GM12864 (cell line): ENCODE measurements around the gene SH3GL3.

Experiments used
- DNase-seq: peaks from one replicate; pipeline ENCODE4 v3.0.0-alpha.2; 2011; ENCODE audit warnings: low read depth
- H3K4me3 ChIP-seq: 2 replicates; pipeline ENCODE4 v1.5.1; 2011; ENCODE audit warnings: mild to moderate bottlenecking, low read depth, low read length, control low read depth
- CTCF ChIP-seq: IDR thresholded peaks from 2 replicates; pipeline ENCODE4 v1.5.1; 2011; ENCODE audit warnings: low read depth, mild to moderate bottlenecking, moderate library complexity, low read length, control low read depth, inconsistent platforms; ENCODE audit errors: missing control alignments

Gene SH3GL3

DNA sequence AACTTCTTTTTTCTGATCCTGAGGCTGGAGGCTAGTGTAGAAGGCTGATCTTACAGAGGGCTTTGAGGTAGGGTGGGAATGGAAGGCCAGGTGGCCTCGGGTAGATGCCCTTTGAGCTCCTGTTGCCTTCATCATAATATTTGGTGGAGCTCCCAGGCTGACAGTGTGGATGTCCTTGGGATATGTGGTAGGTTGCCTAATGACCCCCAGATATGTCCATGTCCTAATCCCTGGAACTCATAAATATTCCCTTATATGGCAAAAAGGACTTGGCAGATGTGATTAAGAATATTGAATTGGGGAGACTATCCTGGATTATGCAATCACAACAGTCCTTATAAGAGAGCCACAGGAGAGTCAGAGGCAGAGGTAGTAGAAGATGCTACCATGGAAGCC is 212.3 kb downstream of the SH3GL3 start:
- no peak for DNase-seq
- no peak overlapping the region for H3K4me3 ChIP-seq
- TF ChIP-seq CTCF = no peak

DNA sequence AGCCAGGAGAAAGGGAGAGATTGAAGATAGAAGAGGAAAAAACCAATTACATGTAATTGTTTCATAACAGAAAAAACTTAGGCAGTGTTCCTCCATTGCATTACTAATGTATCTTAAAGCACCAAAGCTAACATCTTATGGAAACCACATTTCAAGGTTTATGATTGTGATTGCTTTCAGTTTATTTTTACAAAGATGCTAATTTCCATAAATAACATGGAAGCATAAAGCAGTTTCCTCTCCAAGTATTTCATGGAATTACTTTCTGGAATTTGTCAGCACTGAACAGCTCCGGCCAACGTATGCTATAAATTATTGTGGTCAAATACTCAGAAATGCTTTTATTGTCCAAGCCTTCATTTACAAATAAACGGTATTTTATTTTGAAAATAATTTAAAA is 218.3 kb downstream of the SH3GL3 start:
- TF ChIP-seq CTCF = no peak
- no peak for DNase-seq
- no peak overlapping the region for H3K4me3 ChIP-seq
